Mammary epithelial cell (primary cell): Measurements from ENCODE around the gene SULT1A2.

Experiments
- CTCF ChIP-seq, 2 donors: IDR thresholded peaks in 1 of 2; conservative IDR thresholded peaks in 1 of 2; 2 replicates each; pipeline ENCODE4 v1.5.1; 2011 to 2012; ENCODE audit warnings: inconsistent platforms in 2 of 2, low read length in 2 of 2, mild to moderate bottlenecking in 2 of 2, control low read depth in 1 of 2, low read depth in 1 of 2; ENCODE audit not compliant: insufficient read depth in 1 of 2; ENCODE audit errors: extremely low read depth in 1 of 2
- EZH2 ChIP-seq: IDR thresholded peaks from 2 replicates; pipeline ENCODE4 v1.6.1; 2012; ENCODE audit warnings: low read length, inconsistent platforms, borderline replicate concordance

GRCh38 chr16:28562199-28562598 lies 34.7 kb downstream of the SULT1A2 start:
- TF ChIP-seq CTCF (conservative IDR thresholded peaks at IDR 0.05 in 1 of 2, IDR thresholded peaks at IDR 0.05 in 1 of 2; ENCODE audit: extremely low read depth in 1 of 2, insufficient read depth in 1 of 2, low read depth in 1 of 2, low read length in 2 of 2) (no peak), EZH2 (no peak)
